UCSD-AML1 (cell line): ENCODE measurements around the gene LCMT1.
"Not testable (repeated sequence)": the region's sequence is repeated elsewhere in the genome, so short reads cannot be mapped to it uniquely, and the experiment has no call there.

Experiments used
- DNase-seq: peaks from one replicate; lab custom pipeline; 2025; ENCODE audit not compliant: unreplicated experiment; lab: John Stamatoyannopoulos, UW

The LCMT1 gene

DNA sequence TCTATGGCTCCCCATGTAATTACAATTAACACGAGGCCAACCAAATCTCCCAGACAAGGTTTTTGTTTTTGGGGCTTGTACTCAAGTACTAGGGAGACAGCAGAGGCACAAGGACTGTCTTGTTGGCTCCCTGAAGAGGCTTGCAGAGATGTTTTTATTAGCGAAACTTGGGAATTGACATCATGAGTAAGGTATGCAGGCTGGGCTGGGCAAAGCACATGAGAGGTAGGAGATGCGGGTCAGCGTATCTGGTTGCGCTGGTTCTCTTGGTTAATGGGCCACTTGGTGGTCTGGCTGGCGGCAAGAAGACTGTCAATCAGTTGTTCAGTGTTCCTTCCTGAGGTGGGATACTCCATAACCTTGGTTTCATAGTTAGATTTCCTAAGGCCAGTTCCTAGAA is 28.9 kb downstream of the LCMT1 start:
- DNase-seq = no peak

- no peak for DNase-seq
These were observed 30.1 kb downstream of the LCMT1 start for GRCh38 chr16:25141648-25142047.

DNA sequence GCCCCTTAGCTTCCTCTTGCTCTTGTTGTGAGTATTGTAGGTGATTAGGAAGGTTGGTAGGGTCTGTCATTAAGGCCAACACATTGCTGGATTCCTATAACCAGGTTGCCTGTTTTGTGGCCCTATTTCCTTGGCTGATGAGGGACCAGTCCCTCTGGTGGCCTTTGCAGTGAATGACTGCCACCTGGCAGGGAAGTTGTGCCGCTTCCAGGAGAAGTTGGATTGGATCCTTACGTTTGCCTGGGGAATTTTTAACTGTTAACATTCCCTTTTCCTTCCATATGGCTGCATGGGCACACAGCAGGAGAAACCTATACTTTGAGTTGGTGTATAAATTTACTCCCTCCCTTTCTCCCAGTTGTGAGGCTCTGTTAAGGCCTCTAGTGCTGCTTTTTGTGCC is 32.4 kb downstream of the LCMT1 start:
- no peak for DNase-seq

DNA sequence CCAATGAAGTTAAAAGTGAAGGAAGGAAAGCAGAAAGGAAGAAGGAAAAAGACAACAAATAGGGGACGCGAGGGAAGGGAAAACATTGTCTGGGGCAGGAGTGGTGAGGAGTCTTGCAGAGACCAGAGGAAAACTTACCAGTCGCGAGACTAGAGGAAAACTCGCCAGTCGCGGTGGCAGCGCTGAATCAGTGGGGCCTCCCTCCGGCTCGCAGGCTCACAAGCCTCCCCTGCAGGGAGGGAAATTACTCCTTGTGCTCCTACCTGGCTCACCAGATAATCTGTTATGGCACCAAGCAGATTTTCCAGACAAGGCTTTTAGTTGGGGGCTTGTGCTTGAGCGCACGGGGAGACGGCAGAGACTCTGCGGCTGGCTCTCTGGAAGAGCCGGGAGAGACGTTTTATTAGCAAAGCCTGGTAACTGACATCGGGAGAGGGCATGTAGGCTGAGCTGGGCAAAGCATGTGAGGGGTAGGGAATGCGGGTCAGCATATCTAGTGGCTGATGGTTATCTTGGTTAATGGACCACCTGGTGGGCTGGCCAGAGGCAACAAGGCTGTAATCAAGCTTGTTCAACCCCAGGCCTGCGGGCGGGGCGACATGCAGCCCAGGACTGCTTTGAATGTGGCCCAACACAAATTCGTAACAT is 37.1 kb downstream of the LCMT1 start:
- DNase-seq = no peak

DNA sequence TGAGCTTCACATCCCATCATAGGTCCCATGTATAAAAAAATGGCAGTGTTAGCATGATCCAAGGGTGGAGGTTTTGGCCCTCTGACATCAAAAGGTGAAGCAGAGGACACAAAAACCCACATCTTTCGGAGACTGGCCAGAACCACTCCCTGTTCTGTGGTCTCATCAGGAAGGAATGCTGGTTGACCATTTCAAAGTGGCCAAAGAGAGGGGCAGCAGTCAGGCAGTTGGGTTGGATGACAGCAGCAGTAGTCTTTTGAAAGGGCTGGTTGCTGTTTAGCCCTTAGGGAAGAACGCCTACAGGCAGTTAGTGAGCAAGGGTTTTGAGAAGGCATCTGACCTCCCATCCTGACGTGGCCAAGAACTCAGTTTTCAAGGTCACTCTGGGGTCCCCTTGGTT is 40.5 kb downstream of the LCMT1 start:
- DNase-seq = no peak

DNA sequence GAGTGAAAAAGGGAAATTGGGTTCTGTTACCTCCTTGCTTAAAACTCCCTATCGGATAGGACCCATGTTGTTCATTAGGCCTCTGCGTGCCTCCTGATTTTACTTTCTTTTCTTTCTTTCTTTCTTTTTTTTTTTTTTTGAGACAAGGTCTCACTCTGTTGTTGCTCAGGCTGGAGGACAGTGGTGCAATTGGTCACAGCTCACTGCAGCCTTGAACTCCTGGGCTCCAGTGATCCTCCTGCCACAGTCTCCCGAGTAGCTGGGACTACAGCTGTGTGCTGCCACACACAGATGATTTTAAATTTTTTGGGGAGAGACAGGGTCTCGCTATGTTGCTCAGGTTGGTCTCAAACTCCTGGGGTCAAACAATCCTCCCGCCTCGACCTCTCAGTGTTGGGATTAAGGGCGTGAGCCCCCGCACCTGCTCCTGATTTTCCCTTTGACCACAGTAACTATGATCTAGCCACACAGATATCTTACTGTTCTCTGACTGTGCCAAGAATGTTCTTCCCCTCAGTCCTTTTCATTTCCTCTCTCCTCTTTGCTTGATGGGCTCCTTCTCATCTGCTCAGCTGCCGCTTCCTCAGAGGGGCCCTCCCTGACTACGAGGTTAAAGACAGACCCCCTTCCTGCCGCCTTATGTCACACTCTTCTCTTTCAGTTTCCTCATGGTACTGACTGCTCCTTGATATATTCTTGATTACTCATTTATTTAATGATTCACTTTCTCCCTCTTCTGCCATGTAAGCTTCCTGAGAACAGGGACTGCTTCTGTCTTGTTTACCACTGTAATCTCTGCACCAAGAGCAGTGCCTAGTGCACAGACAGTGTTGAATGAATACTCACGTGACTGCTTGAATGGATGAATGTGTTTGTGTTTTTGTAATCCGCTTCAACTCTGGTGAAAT is 44.3 kb downstream of the LCMT1 start:
- no peak for DNase-seq

GRCh38 chr16:25157271-25157875 is 45.8 kb downstream of the LCMT1 start:
- DNase-seq = no peak

- DNase-seq = no peak
These were observed 46.9 kb downstream of the LCMT1 start for GRCh38 chr16:25158401-25158800.

GRCh38 chr16:25161753-25162367 is 50.3 kb downstream of the LCMT1 start:
- DNase-seq = no peak

DNA sequence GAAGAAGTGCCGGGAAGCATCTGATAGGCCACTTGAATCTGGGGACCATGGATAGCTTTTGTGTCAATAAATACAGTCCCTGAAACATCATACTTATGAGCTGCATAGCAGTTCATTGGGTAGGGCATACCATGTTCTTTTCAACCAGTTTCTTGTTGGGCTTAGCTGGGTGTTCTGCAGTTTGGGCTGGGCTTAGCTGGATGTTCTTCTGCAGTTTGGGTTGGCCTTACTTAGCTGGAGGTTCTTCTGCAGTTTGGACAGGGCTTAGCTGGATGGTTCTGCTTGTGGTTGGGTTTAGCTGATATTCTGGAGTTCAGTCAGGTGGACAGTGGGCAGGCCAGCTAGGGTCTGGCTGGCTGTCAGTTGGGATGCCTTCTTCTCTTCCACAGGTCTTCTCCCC is 52.1 kb downstream of the LCMT1 start:
- DNase-seq = no peak

- no peak for DNase-seq
These were observed 53.7 kb downstream of the LCMT1 start for GRCh38 chr16:25165284-25165683.

DNA sequence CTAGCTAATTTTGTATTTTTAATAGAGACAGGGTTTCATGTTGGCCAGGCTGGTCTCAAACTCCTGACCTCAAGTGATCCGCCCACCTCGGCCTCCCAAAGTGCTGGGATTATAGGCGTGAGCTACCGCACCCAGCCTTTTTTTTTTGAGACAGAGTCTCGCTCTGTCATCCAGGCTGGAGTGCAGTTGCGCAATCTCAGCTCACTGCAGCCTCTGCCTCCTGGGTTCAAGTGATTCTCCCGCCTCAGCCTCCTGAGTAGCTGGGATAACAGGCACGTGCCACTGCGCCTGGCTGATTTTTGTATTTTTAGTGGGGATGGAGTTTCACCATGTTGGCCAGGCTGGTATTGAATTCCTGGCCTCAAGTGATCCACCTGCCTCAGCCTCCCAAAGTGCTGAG is 56.4 kb downstream of the LCMT1 start:
- not testable (repeated sequence) for DNase-seq

DNA sequence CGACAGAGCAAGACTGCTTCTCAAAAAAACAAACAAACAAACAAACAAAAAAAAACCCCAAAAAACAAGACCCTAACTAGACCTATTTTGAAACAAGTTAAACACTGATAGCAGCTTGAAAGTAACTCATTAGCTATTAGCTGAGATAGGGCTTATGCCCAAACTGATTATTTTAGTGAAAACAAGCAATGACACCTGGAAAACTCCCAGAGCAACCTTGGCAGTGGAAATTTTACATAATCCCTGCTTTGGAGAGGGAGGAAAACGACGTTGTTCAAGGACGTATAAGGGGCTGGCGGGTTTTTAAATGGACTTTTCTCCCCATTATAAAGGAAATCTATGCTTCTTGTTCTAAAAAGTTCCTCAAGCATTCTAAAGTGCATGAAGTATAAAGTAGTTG is 59.8 kb downstream of the LCMT1 start:
- DNase-seq = no peak

DNA sequence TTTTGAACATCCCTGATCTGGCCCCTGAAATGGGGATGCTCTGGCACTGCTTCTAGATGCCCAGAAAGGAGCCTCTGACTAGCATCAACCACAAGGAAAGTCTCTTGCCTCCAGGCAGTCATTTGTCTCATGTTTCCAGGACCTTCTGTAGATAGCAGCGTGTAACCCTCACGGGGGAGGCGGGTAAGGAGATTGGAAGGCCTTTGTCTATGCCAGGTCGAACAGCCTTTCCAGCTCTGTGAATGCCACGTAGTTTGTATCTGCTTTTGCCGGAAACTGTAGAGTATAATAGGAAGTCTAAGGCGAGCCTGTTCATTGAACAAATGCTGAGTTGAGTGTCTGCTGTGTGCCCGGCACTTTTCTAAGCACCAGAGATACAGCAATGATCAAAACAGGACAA is 61.3 kb downstream of the LCMT1 start:
- DNase-seq = no peak

GRCh38 chr16:25174285-25174684 is 62.7 kb downstream of the LCMT1 start:
- DNase-seq = no peak

GRCh38 chr16:25176136-25176535 is 64.6 kb downstream of the LCMT1 start:
- DNase-seq = no peak

DNA sequence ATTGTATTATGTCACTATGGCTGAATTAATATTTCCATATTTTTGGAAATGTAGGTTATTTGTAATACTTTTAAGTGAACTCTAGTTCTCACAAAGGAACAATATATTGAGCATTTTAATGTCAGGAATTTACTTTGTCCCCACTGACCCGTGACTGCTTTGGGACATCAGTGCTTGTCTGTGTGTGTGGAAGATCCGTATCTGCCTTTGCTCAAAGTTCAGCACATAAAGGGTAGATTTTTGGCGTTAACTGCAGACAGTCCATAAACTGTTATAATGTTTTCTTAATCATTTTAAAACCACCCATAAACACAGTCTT is 65.9 kb downstream of the LCMT1 start:
- no peak for DNase-seq

DNA sequence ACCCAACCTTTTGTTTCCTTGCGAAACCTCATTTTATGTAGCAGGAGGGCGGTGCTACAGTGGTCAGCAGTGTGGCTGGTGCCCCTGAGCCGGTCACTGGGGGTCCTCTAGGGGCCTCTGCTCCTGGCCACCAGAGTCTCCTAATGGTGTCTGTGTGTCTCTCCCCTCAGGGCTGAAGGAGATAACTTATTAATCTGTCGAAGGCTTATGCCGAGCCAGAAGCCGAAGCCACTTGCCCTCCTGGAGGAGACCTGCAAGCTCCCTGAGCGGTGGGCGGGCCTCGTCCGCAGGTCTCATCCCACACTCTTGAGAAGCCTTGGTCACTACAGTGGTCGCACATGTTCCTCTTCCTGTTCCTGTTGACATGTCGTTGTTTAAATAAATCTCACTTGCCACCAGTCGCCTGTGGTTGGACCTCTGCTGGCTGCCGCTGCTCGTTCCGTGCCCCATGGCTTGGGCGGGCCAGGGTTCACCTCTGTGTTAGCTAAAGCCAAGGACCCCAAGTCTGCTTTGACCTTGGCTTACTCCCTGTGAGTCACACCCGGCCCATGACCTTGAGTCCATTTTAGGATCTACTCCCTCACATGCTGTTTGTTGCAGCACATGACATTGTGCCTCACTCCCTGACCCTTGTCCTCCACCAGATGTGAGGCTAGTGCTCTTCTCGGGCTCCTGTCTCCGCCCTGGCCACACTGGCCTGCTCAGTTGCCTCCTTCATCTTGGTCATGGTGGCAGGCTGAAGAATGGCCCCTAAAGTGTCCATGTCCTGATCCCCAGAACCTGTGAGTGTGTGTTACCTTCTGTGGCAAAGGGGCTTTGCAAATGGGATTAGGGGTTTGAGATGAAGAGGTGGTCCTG is 66.5 kb downstream of the LCMT1 start:
- DNase-seq = no peak

- not testable (repeated sequence) for DNase-seq
These were observed 69.7 kb downstream of the LCMT1 start for GRCh38 chr16:25181236-25181635.

- DNase-seq = no peak
These were observed 73.2 kb downstream of the LCMT1 start for GRCh38 chr16:25184771-25185170.

- DNase-seq = no peak
These were observed 75.9 kb downstream of the LCMT1 start for GRCh38 chr16:25187491-25187795.
